ENCODE measurements around the gene MS4A18.

The MS4A18 gene

DNA sequence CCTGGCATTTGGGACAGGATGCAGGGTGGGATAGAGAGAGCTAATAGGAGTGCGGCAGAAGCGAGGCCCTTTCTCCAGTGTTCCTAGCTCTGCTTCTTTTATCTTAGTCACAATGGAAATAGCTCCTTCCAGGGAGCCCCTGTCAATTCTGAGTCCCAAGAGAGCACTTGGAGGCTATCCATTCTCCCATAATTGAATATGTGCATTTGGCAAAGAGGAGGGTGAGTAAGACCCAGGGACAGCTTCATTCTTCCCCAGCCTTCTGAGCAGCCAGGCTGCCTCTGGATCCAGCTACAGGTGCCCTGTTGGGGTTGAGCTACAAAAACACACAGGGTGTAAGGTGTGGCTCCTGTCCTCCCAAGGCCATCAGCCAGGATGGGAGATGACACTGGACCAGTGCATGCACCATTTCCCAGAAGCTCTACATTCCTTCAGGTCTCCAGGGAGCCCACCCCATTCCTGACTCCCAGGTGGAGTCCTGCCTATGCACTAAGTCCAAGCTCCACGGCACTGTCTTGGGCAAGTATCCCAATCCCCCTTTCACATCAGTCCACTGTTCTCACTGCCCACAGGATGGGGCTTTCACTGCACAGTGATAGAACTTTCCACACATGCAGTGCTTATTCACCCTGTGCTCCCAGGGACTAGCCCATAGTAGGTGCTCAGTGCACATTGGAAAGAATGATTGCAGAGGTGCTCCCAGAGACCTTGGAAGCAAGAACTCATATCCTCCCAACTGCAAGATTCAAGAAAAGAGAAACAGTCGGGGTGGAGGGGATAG, 66.8 kb downstream of the MS4A18 start:
- no peak for DNase-seq

DNA sequence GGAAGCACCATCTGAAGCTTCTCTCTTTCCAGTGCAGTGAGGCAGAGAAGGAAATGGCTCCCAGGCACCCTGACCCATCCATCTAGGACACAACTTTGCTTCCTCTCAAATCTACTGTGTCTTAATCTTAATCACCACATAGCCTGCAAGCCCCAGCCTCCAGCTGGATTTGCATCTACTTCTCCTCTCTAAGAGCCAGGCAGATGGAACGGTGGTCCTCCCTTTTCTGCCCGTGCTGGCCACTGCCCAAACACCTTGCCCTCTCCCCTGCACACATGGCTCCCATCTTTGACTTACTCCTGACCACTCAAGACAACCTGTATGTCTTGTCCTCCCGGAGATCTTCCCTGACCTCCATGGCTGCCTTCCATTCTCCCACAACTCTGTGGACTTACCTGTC, 68.0 kb downstream of the MS4A18 start:
- no peak for DNase-seq
